IMR-90 (cell line): ENCODE results near the gene ATP1B1.

Experiments
- POLR2A ChIP-seq: IDR thresholded peaks from 2 replicates; pipeline ENCODE4 v1.6.1; 2012; ENCODE audit warnings: mild to moderate bottlenecking, low read depth, low read length
- TF ChIP-seq, protein P1 (sequence below): conservative IDR thresholded peaks from 2 replicates; pipeline ENCODE4 v1.5.1; 2012; ENCODE audit warnings: mild to moderate bottlenecking, low read depth, low read length, improper control_type of control experiment

DNA sequence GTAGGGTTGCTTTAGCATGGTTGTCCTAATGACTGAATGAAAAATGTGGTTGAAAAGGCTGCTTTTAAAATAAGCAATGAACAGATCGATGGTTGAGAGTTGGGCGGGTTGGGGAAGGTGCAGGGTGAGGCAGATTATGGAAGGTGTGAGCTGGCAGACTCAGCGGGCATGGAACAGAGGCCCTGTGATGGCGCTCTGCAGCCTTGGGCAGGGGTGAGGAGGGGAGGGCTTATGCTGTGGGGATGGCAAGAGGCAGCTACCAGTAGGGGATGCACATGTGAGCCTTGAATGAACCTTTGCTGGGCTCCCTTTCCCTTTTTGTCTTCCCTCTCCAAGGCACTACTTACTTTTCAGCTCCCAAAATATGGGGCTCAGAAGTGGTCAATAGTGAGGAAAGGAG, 30.9 kb downstream of the ATP1B1 start:
- no peak for TF ChIP-seq POLR2A
- TF ChIP-seq, protein P1, sequence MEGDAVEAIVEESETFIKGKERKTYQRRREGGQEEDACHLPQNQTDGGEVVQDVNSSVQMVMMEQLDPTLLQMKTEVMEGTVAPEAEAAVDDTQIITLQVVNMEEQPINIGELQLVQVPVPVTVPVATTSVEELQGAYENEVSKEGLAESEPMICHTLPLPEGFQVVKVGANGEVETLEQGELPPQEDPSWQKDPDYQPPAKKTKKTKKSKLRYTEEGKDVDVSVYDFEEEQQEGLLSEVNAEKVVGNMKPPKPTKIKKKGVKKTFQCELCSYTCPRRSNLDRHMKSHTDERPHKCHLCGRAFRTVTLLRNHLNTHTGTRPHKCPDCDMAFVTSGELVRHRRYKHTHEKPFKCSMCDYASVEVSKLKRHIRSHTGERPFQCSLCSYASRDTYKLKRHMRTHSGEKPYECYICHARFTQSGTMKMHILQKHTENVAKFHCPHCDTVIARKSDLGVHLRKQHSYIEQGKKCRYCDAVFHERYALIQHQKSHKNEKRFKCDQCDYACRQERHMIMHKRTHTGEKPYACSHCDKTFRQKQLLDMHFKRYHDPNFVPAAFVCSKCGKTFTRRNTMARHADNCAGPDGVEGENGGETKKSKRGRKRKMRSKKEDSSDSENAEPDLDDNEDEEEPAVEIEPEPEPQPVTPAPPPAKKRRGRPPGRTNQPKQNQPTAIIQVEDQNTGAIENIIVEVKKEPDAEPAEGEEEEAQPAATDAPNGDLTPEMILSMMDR = no peak
